Measurements from ENCODE around the gene FAHD1.

The FAHD1 gene

GRCh38 chr16:1819611-1820010, 7.4 kb upstream of the FAHD1 start:
- H3K4me1 Mint-ChIP-seq = peaks cover 10% of the 10 kb centered on the region
- H3K27me3 Mint-ChIP-seq = no peaks in the 10 kb centered on the region
- no peak overlapping the region for H3K4me3 Mint-ChIP-seq
- peaks cover 17% of the 10 kb centered on the region for H3K36me3 Mint-ChIP-seq
- no peaks in the 10 kb centered on the region for H3K9me3 Mint-ChIP-seq
- no peak for ATAC-seq
- H3K27ac Mint-ChIP-seq = no peak overlapping the region

DNA sequence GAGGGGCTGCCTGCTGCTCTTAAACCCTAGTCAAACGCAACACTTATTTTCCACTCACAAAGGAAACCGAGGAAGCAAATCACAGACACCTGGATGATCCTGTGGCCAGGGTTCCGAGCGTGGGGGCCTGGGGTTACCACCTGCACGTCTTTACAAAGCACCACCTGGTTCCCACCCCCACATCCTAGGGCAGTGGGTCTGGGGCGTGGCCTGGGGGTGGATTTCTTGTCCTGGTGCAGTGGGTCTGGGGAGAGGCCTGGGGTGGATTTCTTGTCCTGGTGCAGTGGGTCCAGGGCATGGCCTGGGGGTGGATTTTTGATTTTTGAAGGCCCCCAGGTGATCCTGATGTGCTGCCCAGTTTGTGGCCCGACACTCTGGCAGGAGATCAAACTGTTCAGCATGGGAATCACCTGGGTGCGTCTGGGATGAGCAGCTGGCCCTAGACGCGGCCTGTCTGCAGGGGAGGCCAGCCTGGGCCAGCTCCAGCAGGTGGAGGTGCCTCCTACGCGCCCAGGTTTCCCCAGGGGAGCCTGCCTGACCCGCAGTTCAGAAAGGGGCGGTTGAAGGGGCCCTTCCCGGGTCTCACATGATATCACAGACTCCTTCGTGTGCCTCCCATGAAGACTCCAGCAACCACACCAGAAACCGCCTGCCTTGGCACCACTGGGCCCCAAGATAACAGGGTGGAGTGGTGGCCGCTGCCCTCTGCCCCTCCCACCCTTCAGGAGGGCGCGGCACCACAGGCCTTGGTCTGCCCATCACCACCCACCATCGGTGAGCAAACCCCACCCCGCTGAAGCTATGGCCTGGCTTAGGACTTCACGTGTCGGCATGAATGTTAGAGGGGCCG, 6.7 kb upstream of the FAHD1 start:
- Mint-ChIP-seq H3K36me3 (peaks cover 12% of the 10 kb centered on the region), H3K27ac (no peak overlapping the region), H3K4me3 (no peak overlapping the region), H3K9me3 (no peaks in the 10 kb centered on the region), H3K27me3 (no peaks in the 10 kb centered on the region), H3K4me1 (peaks cover 14% of the 10 kb centered on the region)
- no peak for ATAC-seq

DNA sequence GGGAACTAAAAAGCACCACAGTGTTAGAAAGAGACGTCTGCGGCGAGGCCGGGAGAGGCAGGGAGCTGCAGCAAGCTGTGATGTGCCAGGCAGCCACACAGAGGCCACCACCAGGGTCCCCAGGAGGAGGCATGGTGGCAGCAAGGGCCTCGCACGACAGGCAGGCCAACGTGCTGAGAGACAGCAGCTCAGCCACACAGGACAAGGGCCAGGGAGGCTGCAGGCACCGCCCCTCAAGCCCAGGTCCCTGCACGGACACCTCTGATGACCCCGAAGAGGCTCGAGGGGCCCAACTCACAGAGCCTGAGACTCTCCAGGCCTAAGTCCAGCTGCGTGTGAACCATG, 6.1 kb upstream of the FAHD1 start:
- H3K27ac Mint-ChIP-seq = no peak overlapping the region
- H3K27me3 Mint-ChIP-seq = no peaks in the 10 kb centered on the region
- H3K4me3 Mint-ChIP-seq = no peak overlapping the region
- peaks cover 9% of the 10 kb centered on the region for H3K36me3 Mint-ChIP-seq
- no peak for ATAC-seq
- H3K9me3 Mint-ChIP-seq = no peaks in the 10 kb centered on the region
- peaks cover 14% of the 10 kb centered on the region for H3K4me1 Mint-ChIP-seq

DNA sequence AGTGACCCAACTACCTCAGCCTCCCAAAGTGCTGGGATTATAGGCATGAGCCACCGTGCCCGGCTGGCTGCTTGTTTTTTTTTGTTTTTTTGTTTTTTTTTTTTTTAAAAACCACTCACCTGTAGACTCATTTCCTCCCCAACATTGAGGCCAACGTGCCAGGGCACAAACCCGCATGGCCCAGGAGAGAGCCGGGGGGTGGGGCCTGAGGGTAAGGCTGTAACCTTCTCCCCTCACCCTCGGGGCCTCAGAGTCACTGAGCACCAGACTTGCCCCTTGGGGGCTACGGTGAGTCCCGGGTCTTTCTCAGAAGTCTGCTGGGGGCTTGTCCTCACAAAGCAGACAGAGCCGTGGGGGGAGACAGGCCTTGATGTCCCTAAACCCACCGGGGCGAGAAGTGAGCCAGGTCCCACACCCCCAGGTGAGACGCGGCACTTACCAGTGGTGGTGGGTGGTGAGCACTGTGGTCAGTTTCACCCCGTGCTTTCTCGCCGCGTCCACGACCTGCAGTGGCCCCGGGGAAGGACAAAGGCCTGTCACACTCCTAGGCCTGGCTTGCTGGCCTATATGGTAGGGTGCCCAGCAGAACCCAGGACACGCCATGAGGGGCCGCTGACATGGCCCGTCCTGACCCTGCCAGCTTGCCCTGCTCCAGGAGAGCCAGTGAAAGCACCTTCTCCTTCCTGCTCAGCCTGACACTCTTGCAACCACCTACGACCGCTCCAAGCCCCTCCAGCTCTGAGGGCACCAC, 5.0 kb upstream of the FAHD1 start:
- ATAC-seq = no peak
- Mint-ChIP-seq H3K4me1 (peaks cover 14% of the 10 kb centered on the region), H3K36me3 (peaks cover 9% of the 10 kb centered on the region), H3K4me3 (no peak overlapping the region), H3K27ac (no peak overlapping the region), H3K27me3 (no peaks in the 10 kb centered on the region), H3K9me3 (no peaks in the 10 kb centered on the region)

DNA sequence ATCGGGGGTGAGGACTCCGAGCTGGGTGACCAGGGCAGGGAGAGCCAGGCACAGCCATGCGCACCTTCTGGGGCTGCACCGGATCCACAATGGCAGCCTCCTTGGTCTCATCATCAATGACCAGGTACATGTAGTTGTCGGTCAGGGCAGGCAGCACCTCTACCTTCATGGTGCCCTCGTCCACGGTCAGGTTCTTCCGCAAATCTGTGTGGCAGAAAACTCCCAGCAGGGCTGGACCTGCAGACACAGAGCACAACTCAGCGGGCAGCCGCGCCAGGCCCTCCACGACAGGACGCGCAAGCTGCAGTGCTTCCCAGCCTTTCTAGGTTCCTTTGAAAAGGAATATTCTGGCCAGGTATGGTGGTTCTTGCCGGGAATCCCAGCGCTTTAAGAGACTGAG, 4.2 kb upstream of the FAHD1 start:
- Mint-ChIP-seq H3K9me3 (no peaks in the 10 kb centered on the region), H3K4me1 (peaks cover 20% of the 10 kb centered on the region), H3K36me3 (peaks cover 1% of the 10 kb centered on the region), H3K27ac (no peak overlapping the region), H3K27me3 (no peaks in the 10 kb centered on the region), H3K4me3 (no peak overlapping the region)
- no peak for ATAC-seq

GRCh38 chr16:1823821-1824220, 3.2 kb upstream of the FAHD1 start:
- Mint-ChIP-seq H3K27ac (no peak overlapping the region), H3K4me3 (no peak overlapping the region), H3K4me1 (peaks cover 22% of the 10 kb centered on the region)

DNA sequence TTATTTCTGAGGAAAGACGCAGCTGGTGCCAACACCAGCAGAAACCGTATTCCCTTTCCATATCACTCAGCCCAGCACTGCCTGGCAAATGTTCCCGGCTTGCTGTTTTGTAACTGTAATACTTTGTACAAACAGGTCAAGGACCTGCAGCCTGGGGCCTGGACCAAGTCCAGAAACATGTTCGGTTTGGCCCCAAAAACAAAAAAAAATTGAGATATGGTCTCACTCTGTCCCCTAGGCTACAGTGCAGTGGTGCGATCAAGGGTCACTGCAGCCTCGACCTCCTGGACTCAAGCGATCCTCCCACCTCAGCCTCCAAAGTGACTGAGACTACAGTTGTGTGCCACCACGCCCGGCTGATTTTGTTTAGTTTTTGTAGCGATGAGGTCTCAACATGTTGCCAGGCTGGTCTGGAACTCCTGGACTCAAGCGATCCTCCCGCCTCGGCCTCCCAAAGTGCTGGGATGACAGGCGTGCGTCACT, 1.6 kb upstream of the FAHD1 start:
- no peak for ATAC-seq
- Mint-ChIP-seq H3K9me3 (no peaks in the 10 kb centered on the region), H3K27ac (no peak overlapping the region), H3K27me3 (no peaks in the 10 kb centered on the region), H3K4me1 (peaks cover 37% of the 10 kb centered on the region), H3K4me3 (peak overlapping the region; percentile 71), H3K36me3 (no peaks in the 10 kb centered on the region)

More at GRCh38 chr16:1823821-1824220, 3.2 kb upstream of the FAHD1 start:
- no peaks in the 10 kb centered on the region for H3K9me3 Mint-ChIP-seq
- no peaks in the 10 kb centered on the region for H3K36me3 Mint-ChIP-seq
- no peak for ATAC-seq
- no peaks in the 10 kb centered on the region for H3K27me3 Mint-ChIP-seq

- Mint-ChIP-seq H3K9me3 (no peaks in the 10 kb centered on the region), H3K27me3 (no peaks in the 10 kb centered on the region), H3K36me3 (no peaks in the 10 kb centered on the region), H3K4me3 (peak overlapping the region; percentile 71), H3K4me1 (peaks cover 43% of the 10 kb centered on the region), H3K27ac (peak overlapping the region; percentile 80)
- ATAC-seq = peak; percentile 83
Observed at GRCh38 chr16:1825864-1826690, 929 bp upstream of the FAHD1 start.

DNA sequence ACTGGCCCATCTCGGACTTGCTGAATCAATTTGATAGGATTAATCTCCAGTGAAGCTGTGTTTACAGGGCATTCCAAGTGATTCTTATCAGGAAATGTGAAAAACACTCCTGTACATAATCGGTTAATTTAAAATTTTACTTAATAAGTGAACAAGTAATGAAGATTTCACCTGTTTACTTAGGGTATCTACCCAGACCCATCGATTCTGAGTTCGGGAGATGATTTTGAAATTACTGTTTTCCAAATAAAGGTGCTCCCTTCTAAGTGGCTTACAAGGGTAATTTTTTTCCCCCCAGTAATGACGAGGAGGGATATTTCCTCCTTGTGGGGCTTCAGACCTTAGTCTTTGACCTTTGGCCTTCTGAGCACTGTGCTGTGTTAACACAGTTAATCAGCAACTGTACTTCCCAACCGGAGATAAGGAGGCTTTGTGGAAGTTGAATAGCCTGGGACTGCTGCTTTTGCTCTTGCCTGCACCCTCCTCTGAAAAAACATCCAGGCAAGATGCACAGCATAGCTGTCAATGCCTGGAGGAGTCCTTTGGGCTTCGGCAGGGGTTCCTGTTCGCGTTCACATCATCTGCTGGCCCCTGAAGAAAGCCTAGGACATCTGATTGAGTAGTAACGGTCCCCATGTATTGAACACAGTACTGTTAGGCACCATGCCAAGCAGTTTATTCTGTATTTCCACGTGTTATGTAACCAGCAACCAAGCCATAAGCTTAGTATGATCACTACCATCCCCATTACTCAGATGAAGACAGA, 1.8 kb downstream of the FAHD1 start:
- Mint-ChIP-seq H3K4me1 (peaks cover 41% of the 10 kb centered on the region), H3K9me3 (no peaks in the 10 kb centered on the region), H3K27ac (no peak overlapping the region), H3K27me3 (no peaks in the 10 kb centered on the region), H3K4me3 (no peak overlapping the region), H3K36me3 (peaks cover 5% of the 10 kb centered on the region)
- no peak for ATAC-seq

- Mint-ChIP-seq H3K27ac (no peak overlapping the region), H3K4me3 (no peak overlapping the region), H3K9me3 (no peaks in the 10 kb centered on the region), H3K4me1 (peaks cover 29% of the 10 kb centered on the region), H3K36me3 (peaks cover 5% of the 10 kb centered on the region), H3K27me3 (no peaks in the 10 kb centered on the region)
- no peak for ATAC-seq
Observed at GRCh38 chr16:1830213-1830612, 3.2 kb downstream of the FAHD1 start.

DNA sequence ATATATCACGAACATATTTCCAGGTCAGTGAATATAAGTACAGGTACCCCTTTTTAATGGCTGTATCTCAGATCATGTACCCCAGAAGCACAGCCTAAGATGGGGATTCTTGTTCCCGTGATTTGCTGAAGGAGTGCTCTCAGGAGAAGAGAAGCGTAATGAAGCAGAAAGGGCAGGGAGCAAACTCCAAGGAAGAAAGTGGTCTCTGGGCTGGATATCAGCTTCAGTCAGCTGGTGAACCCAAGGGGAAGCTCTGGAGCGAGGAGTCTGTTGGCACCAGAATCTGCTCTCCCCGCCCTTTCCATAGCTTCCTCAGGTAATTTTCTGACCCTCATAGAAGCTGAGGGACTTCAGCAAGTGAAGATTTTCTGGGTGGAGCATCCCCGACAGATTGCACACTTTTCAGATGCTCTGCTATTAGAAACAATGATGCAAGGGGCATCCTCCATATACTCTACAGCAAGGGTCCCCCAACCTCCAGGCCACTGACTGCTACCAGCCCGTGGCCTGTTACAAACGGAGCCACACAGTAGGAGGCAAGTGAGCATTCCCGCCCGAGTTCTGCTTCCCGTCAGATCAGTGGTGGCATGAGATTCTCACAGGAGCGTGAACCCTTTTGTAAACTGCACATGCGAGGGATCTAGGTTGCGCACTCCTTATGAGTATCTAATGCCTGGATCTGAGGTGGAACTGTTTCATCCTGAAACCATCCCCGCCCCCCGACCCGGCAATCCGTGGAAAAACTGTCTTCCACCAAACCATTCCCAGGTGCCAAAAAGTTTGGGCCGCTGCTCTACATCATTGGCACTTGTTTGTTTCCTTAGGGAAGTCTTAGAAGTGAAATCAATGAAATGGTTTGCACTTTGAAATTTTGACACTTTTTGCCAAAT, 4.4 kb downstream of the FAHD1 start:
- Mint-ChIP-seq H3K27ac (no peak overlapping the region), H3K4me3 (no peak overlapping the region), H3K36me3 (peaks cover 5% of the 10 kb centered on the region), H3K9me3 (no peaks in the 10 kb centered on the region), H3K4me1 (peaks cover 29% of the 10 kb centered on the region), H3K27me3 (no peaks in the 10 kb centered on the region)
- ATAC-seq = no peak

DNA sequence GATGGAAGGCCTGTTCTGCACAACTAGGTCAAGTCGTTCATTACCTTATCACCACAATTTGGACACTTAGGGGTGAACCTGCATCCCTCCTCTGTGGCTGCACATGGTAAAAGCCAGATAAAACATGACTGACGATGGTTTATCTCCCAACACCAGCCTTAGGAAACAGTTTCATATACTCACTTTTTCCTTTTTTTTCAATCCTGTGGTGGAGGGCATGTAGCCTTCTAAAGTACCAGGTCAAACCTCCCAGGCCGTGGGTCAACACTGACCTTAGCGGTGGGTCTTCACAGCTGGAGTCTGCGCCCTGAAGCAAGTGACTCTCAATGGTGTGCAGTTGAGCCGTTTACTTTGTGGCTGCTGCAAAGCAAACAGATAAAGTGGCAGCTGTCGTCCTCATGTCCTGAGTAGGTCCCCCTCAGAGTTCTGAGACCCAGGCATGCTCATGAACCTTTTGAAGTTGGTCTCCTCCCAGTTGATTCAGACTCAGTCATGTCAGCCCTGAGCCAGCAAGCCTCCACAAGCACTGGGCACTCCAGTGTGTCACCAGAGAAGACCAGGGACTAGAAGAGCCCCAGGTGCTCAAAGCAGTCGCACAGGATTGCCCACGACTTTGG, 5.9 kb downstream of the FAHD1 start:
- no peak overlapping the region for H3K27ac Mint-ChIP-seq
- no peak overlapping the region for H3K4me3 Mint-ChIP-seq
- H3K9me3 Mint-ChIP-seq = no peaks in the 10 kb centered on the region
- H3K4me1 Mint-ChIP-seq = peaks cover 22% of the 10 kb centered on the region
- peaks cover 5% of the 10 kb centered on the region for H3K36me3 Mint-ChIP-seq
- no peak for ATAC-seq
- no peaks in the 10 kb centered on the region for H3K27me3 Mint-ChIP-seq

- Mint-ChIP-seq H3K4me1 (peaks cover 19% of the 10 kb centered on the region), H3K9me3 (no peaks in the 10 kb centered on the region), H3K27me3 (no peaks in the 10 kb centered on the region), H3K36me3 (peaks cover 5% of the 10 kb centered on the region), H3K4me3 (no peak overlapping the region), H3K27ac (no peak overlapping the region)
- no peak for ATAC-seq
Observed at GRCh38 chr16:1834096-1834495, 7.1 kb downstream of the FAHD1 start.
